Measurements from ENCODE around the gene TFPI2.

The TFPI2 gene

DNA sequence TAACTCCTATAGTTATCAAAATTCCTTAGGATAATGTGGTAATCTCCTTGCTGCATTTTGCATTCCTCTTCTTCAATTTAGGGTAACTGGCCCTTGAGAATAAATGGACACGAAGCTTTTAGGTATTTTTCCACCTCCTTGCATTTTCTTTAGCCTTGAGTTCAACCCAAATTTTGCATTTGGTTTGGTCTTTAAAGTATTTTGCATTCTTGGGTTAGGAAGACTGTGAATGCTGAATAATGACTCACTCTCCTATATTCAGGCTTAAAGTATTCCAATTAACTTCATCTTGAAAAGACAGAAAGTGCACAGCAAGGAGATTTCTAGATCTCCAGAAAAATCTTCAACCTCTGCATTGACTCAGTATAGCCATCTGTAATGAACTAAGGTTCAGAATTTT, 47.3 kb downstream of the TFPI2 start:
- DNase-seq: no peak

DNA sequence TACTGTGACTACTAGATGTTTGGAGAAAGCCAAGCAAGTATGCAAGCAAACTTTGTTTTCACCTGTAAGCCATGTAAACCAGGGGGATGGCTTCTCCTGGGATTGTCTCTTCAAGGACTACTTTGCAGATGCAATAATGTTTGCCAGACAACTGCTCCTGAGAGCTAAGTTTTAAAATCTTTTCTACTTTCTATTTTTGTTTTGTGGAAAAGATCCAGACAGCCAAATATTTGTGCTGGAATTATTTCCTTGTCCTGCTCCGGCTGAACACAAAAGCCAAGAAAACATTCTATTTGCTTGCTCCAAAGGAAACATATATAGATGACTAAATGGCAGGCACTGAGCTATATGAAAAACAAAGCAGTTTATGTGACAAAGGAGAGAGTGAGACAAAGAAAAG, 51.6 kb downstream of the TFPI2 start:
- no peak for DNase-seq

DNA sequence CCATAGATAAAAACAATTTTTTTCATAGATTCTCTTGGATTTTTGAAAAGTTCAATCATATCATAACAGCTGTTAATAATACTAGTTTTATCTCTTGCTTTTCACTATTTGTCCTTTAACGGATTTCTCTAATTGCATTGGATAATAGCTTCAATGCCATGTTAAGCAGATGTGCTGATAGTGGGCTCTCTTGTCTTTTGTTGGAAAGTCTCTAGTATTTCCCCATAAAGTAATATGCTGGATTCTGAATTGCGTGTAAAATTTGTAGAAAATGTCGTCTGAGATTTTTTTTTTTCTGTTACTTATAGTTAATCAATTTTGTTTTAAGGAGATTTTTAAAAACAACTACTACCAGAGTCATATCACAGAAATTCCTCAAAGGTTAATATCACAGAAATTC, 53.3 kb downstream of the TFPI2 start:
- DNase-seq: no peak

DNA sequence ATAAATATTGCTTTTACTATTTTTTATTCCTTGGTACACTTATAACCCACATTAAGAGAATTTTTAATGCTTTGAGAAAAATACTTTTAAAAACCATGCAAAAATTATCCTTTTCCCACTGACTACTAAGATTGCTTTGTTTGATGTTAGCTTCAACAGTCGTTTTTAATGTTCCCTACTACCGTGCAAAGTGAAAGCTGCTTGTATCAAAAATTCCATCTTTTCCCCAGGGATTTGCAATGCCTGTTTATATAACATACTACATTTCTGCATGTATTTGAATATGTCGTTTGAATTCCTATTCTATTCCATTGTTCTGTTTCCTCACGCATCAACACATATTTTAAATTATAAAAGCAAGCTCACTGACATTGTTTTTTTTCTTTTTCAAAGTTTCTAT, 54.4 kb downstream of the TFPI2 start:
- no peak for DNase-seq

DNA sequence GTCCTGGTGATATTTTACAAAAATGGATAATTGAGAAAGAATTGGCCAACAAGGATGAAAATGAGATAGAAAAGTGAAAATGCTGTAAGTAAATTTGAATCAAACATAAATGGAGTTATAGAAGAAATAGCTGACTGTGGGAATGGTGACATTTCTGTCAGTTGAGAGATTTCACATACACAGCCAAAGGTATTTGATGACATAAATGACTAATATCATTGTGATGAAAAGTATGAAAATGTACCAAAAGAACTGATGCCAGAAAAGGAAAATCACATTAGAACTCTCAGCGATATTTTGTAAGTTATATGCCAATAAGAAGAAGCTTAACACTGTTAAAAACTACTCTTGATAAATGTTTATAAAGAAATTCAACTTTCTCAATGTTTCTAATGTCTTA, 54.9 kb downstream of the TFPI2 start:
- no peak for DNase-seq

Measured in stimulated activated CD4-positive, alpha-beta T cell treated with anti-CD3 and anti-CD28 coated beads, Interleukin-4, amount 100 ng/mL, for 4 hours (primary cell).